IMR-90 (cell line): ENCODE measurements around the gene KCNH5. TPM values are rescaled to one million over a fixed set of nuclear protein-coding genes. Genes with fewer than 3 reads are reported as not detected.
A peak's percentile ranks its signal among the peaks of the same experiment; 100 is the strongest.

ENCODE experiments used
- ATAC-seq: fragments of 200-7000 bp; cut with Tn5 transposase; 2 replicates; pipeline ENCODE4 v1.9.1; 2020; ENCODE audit warnings: low read depth, mild to moderate bottlenecking, moderate library complexity
- BruUV-seq: library from RNA; stranded (reverse); fragments of 400-500 nt; replicated peaks from 2 replicates; lab custom pipeline; 2021; lab: Mats Ljungman, UMichigan
- CTCF ChIA-PET: fragments of 300-600 bp; formaldehyde crosslinking; extraction: SDS; loops from one replicate; lab custom pipeline; 2021; ENCODE audit warnings: antibody characterized with exemption; lab: Yijun Ruan, JAX
- POLR2A ChIA-PET: fragments of 300-600 bp; sonication (Branson Sonifier 250); formaldehyde crosslinking; loops from one replicate; lab custom pipeline; 2022; ENCODE audit warnings: antibody characterized with exemption; ENCODE audit not compliant: unreplicated experiment; lab: Charles Lee
- DNase-seq: peaks from one replicate; pipeline ENCODE4 v3.0.0; 2013
- H2AFZ ChIP-seq: replicated peaks from 2 replicates; pipeline ENCODE3; 2013; ENCODE audit warnings: low read length, mild to moderate bottlenecking; ENCODE audit not compliant: poor library complexity
- H2AK5ac ChIP-seq: 2 replicates; pipeline ENCODE4 v1.6.1; 2013; ENCODE audit warnings: low read depth, low read length, inconsistent platforms
- H2AK9ac ChIP-seq: replicated peaks from 2 replicates; pipeline ENCODE3; 2013; ENCODE audit warnings: mild to moderate bottlenecking, low read depth, low read length, moderate library complexity; ENCODE audit not compliant: poor library complexity
- H2BK120ac ChIP-seq: 2 replicates; pipeline ENCODE4 v1.6.1; 2013; ENCODE audit warnings: low read depth, low read length, inconsistent platforms
- H2BK15ac ChIP-seq: 3 replicates; pipeline ENCODE4 v1.6.1; 2013; ENCODE audit warnings: low read depth, low read length, inconsistent platforms
- H2BK20ac ChIP-seq: 2 replicates; pipeline ENCODE4 v1.6.1; 2013; ENCODE audit warnings: low read depth, mild to moderate bottlenecking, inconsistent platforms, low read length, moderate library complexity
- H2BK5ac ChIP-seq: 2 replicates; pipeline ENCODE4 v1.6.1; 2013; ENCODE audit warnings: mild to moderate bottlenecking, low read depth, low read length, inconsistent platforms; ENCODE audit not compliant: poor library complexity, severe bottlenecking
- H3K14ac ChIP-seq: replicated peaks from 2 replicates; pipeline ENCODE4 v1.6.1; 2013; ENCODE audit warnings: low read depth, low read length, inconsistent platforms
- H3K18ac ChIP-seq: 2 replicates; pipeline ENCODE4 v1.6.1; 2013; ENCODE audit warnings: low read depth, low read length, control low read depth
- H3K23ac ChIP-seq: 2 replicates; pipeline ENCODE4 v1.6.1; 2013; ENCODE audit warnings: low read depth, low read length, inconsistent platforms
- H3K27ac ChIP-seq: 2 replicates; pipeline ENCODE4 v1.5.1; 2013; ENCODE audit warnings: mild to moderate bottlenecking, control low read depth, low read length; ENCODE audit not compliant: insufficient read depth
- H3K27me3 ChIP-seq: 2 replicates; pipeline ENCODE4 v1.6.1; 2013; ENCODE audit warnings: low read length; ENCODE audit not compliant: control insufficient read depth, insufficient read depth
- H3K36me3 ChIP-seq: 2 replicates; pipeline ENCODE4 v1.6.1; 2013; ENCODE audit warnings: low read length, mixed read lengths; ENCODE audit not compliant: control insufficient read depth, insufficient read depth
- H3K4ac ChIP-seq: 2 replicates; pipeline ENCODE4 v1.6.1; 2013; ENCODE audit warnings: low read depth, low read length, inconsistent platforms
- H3K4me1 ChIP-seq: 2 replicates; pipeline ENCODE4 v1.6.1; 2013; ENCODE audit warnings: low read length, mixed read lengths; ENCODE audit not compliant: control insufficient read depth, insufficient read depth
- H3K4me2 ChIP-seq: 2 replicates; pipeline ENCODE4 v1.6.1; 2013; ENCODE audit warnings: low read depth, mild to moderate bottlenecking, control low read depth, low read length, moderate library complexity
- H3K4me3 ChIP-seq: 2 replicates; pipeline ENCODE4 v1.5.1; 2013; ENCODE audit warnings: low read depth, mild to moderate bottlenecking, control low read depth, low read length, moderate library complexity; ENCODE audit not compliant: insufficient read depth
- H3K56ac ChIP-seq: 2 replicates; pipeline ENCODE4 v1.6.1; 2013; ENCODE audit warnings: low read length, inconsistent platforms; ENCODE audit not compliant: insufficient read depth; ENCODE audit errors: extremely low read depth
- H3K79me1 ChIP-seq, 2 experiments: 2 replicates each; pipeline ENCODE4 v1.6.1; 2013; ENCODE audit warnings: low read length in 2 of 2, inconsistent platforms in 1 of 2, low read depth in 1 of 2
- H3K9ac ChIP-seq: 2 replicates; pipeline ENCODE4 v1.6.1; 2013; ENCODE audit warnings: low read depth, low read length, control low read depth
- H3K9me1 ChIP-seq: 2 replicates; pipeline ENCODE4 v1.6.1; 2013; ENCODE audit warnings: low read length, inconsistent platforms; ENCODE audit not compliant: insufficient read depth
- H3K9me3 ChIP-seq: 2 replicates; pipeline ENCODE4 v1.6.1; 2013; ENCODE audit warnings: low read length; ENCODE audit not compliant: control insufficient read depth, insufficient read depth
- H4K20me1 ChIP-seq: 2 replicates; pipeline ENCODE4 v1.6.1; 2013; ENCODE audit warnings: low read length, inconsistent platforms; ENCODE audit not compliant: insufficient read depth
- H4K5ac ChIP-seq: 2 replicates; pipeline ENCODE4 v1.6.1; 2013; ENCODE audit warnings: mild to moderate bottlenecking, low read depth, low read length, control low read depth
- H4K8ac ChIP-seq, 2 experiments: 2 replicates each; pipeline ENCODE4 v1.6.1; 2013; ENCODE audit warnings: low read depth in 2 of 2, low read length in 2 of 2, control low read depth in 1 of 2, inconsistent platforms in 1 of 2
- H4K91ac ChIP-seq: 2 replicates; pipeline ENCODE4 v1.6.1; 2013; ENCODE audit warnings: low read depth, low read length, inconsistent platforms; ENCODE audit not compliant: insufficient read depth
- BHLHE40 ChIP-seq: fragments of 150-350 bp; IDR thresholded peaks from 2 replicates; pipeline ENCODE4 v1.6.1; 2016; ENCODE audit warnings: mild to moderate bottlenecking, low read depth, low read length
- CEBPB ChIP-seq: IDR thresholded peaks from 2 replicates; pipeline ENCODE4 v1.6.1; 2012; ENCODE audit warnings: low read depth, low read length, improper control_type of control experiment
- CHD1 ChIP-seq: IDR thresholded peaks from 2 replicates; pipeline ENCODE4 v1.6.1; 2012; ENCODE audit warnings: low read depth, low read length, improper control_type of control experiment
- FOS ChIP-seq: fragments of 150-350 bp; IDR thresholded peaks from 2 replicates; pipeline ENCODE4 v1.6.1; 2016; ENCODE audit warnings: low read depth, low read length
- MAFK ChIP-seq: IDR thresholded peaks from 2 replicates; pipeline ENCODE4 v1.6.1; 2012; ENCODE audit warnings: low read depth, low read length, improper control_type of control experiment
- MAZ ChIP-seq: IDR thresholded peaks from 2 replicates; pipeline ENCODE4 v1.6.1; 2012; ENCODE audit warnings: low read depth, mild to moderate bottlenecking, low read length, improper control_type of control experiment, moderate library complexity, borderline replicate concordance
- MXI1 ChIP-seq: IDR thresholded peaks from 2 replicates; pipeline ENCODE4 v1.6.1; 2012; ENCODE audit warnings: low read depth, mild to moderate bottlenecking, low read length, moderate library complexity, borderline replicate concordance
- NFE2L2 ChIP-seq: fragments of 150-350 bp; IDR thresholded peaks from 2 replicates; pipeline ENCODE4 v1.6.1; 2016; ENCODE audit warnings: low read depth, mild to moderate bottlenecking, low read length
- POLR2A ChIP-seq: IDR thresholded peaks from 2 replicates; pipeline ENCODE4 v1.6.1; 2012; ENCODE audit warnings: mild to moderate bottlenecking, low read depth, low read length
- RAD21 ChIP-seq: IDR thresholded peaks from 2 replicates; pipeline ENCODE4 v1.6.1; 2012; ENCODE audit warnings: low read length, improper control_type of control experiment
- RCOR1 ChIP-seq: IDR thresholded peaks from 2 replicates; pipeline ENCODE4 v1.6.1; 2012; ENCODE audit warnings: mild to moderate bottlenecking, low read length, improper control_type of control experiment; ENCODE audit not compliant: insufficient replicate concordance
- RFX5 ChIP-seq: IDR thresholded peaks from 2 replicates; pipeline ENCODE4 v1.8.0; 2012; ENCODE audit warnings: low read depth, mild to moderate bottlenecking, low read length, moderate library complexity
- SMC3 ChIP-seq: fragments of 150-350 bp; IDR thresholded peaks from 2 replicates; pipeline ENCODE4 v1.6.1; 2016; ENCODE audit warnings: low read depth, mild to moderate bottlenecking, antibody characterized with exemption, low read length, moderate library complexity
- WGBS, 2 experiments: methylation state at CpG; one replicate each; pipeline versions ENCODE4 v1.1.5 to v1.1.7; 2013; ENCODE audit warnings: missing lambda C conversion rate in 2 of 2; ENCODE audit not compliant: insufficient read length in 1 of 2; ENCODE audit errors: extremely low coverage in 2 of 2; 5-methylcytosine and 5-hydroxymethylcytosine counted together
- dilution Hi-C: fragments of 300-500 bp; cut with HindIII; formaldehyde crosslinking; loops from one replicate; pipeline ENCODE4 v1.14.3; 2018; ENCODE audit warnings: low sequenced_read_pairs; ENCODE audit not compliant: unreplicated experiment
- in situ Hi-C: fragments of 300-500 bp; cut with MboI; formaldehyde crosslinking; loops from 3 replicates; pipeline ENCODE4 v1.14.3; 2019; ENCODE audit warnings: low sequenced_read_pairs, inconsistent platforms, mixed read lengths
- intact Hi-C: fragments of 100-400 bp; cut with micrococcal nuclease; formaldehyde crosslinking; loops from 2 replicates; pipeline ENCODE4 v1.10.0; 2022
- polyA plus RNA-seq, 3 experiments: library from polyadenylated mRNA; depleted of rRNA; stranded (reverse); fragments of >200 nt; gene quantifications; 2 replicates each; pipeline ENCODE4 v1.2.3, GENCODE V29; 2012; ENCODE audit warnings: low replicate concordance in 1 of 3
- total RNA-seq: library from RNA; depleted of rRNA; stranded (reverse); fragments of >200 nt; gene quantifications from 2 replicates; pipeline ENCODE4 v1.2.3, GENCODE V29; 2012
- TF ChIP-seq, protein P1 (sequence below): conservative IDR thresholded peaks from 2 replicates; pipeline ENCODE4 v1.5.1; 2012; ENCODE audit warnings: mild to moderate bottlenecking, low read depth, low read length, improper control_type of control experiment
- TF ChIP-seq, protein P2 (sequence below): fragments of 150-350 bp; IDR thresholded peaks from 2 replicates; pipeline ENCODE4 v1.6.1; 2016; ENCODE audit warnings: low read depth, mild to moderate bottlenecking, low read length, moderate library complexity, borderline replicate concordance
- TF ChIP-seq, protein P3 (sequence below): fragments of 150-350 bp; IDR thresholded peaks from 2 replicates; pipeline ENCODE4 v1.6.1; 2017; ENCODE audit warnings: mild to moderate bottlenecking, antibody characterized with exemption, low read length, low read depth

KCNH5 gene
- total and polyA plus RNA-seq, 2 of the 4 experiments (the other 2 are of a cell fraction), result under 0.01 to 0.03 TPM

DNA sequence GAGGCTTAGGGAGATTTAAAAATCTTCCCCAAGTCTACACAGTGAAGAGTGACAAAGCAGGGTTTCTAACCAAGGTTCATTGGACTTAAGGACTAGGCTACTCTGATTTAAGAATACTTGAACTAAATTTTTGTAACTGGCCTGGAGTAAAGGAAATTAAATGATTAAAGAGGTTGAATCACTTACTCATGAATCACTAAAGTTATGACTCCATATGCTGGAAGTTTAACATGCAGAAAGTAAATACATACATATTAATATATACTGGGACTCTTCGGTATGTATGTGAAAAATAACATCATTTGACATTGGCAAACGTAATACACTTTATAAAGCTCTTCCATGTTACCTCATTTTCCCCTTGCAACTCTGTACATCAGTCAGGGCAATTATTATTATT is 322.9 kb downstream of the KCNH5 start:
- H3K4me2 ChIP-seq, result no peak overlapping the region
- no peak overlapping the region for H2BK120ac ChIP-seq
- H4K5ac ChIP-seq, result no peak overlapping the region
- no peaks in the 10 kb centered on the region for H4K20me1 ChIP-seq
- peak; percentile 15 for DNase-seq
- no peak overlapping the region for H3K23ac ChIP-seq
- H3K9me3 ChIP-seq, result no peaks in the 10 kb centered on the region
- H2BK20ac ChIP-seq, result no peak overlapping the region
- no peak overlapping the region for H3K14ac ChIP-seq
- no peaks in the 10 kb centered on the region for H3K9me1 ChIP-seq
- H4K91ac ChIP-seq, result no peak overlapping the region
- no peaks in the 10 kb centered on the region for H3K4me1 ChIP-seq
- no peak overlapping the region for H3K4ac ChIP-seq
- in situ Hi-C loops, result no loop called here
- ChIA-PET CTCF (no interaction called here), POLR2A (no interaction called here)
- no peak overlapping the region for H3K18ac ChIP-seq
- dilution Hi-C loops, result no loop called here
- no peak overlapping the region for H3K27ac ChIP-seq
- no peak overlapping the region for H3K56ac ChIP-seq
- H3K4me3 ChIP-seq, result no peak overlapping the region
- no peak overlapping the region for H4K8ac ChIP-seq
- no peaks in the 10 kb centered on the region for H3K36me3 ChIP-seq
- H2BK15ac ChIP-seq, result no peak overlapping the region
- ATAC-seq, result no peak
- no peak overlapping the region for H3K9ac ChIP-seq
- no peaks in the 10 kb centered on the region for H3K79me1 ChIP-seq
- H3K27me3 ChIP-seq, result no peaks in the 10 kb centered on the region
- no peak overlapping the region for H2AFZ ChIP-seq
- TF ChIP-seq RFX5 (no peak), BHLHE40 (no peak), NFE2L2 (no peak), MAFK (no peak), FOS (no peak), SMC3 (no peak), CEBPB (no peak), RAD21 (no peak), RCOR1 (no peak), MXI1 (no peak), MAZ (no peak), CHD1 (no peak), POLR2A (no peak)
- TF ChIP-seq, protein P1, sequence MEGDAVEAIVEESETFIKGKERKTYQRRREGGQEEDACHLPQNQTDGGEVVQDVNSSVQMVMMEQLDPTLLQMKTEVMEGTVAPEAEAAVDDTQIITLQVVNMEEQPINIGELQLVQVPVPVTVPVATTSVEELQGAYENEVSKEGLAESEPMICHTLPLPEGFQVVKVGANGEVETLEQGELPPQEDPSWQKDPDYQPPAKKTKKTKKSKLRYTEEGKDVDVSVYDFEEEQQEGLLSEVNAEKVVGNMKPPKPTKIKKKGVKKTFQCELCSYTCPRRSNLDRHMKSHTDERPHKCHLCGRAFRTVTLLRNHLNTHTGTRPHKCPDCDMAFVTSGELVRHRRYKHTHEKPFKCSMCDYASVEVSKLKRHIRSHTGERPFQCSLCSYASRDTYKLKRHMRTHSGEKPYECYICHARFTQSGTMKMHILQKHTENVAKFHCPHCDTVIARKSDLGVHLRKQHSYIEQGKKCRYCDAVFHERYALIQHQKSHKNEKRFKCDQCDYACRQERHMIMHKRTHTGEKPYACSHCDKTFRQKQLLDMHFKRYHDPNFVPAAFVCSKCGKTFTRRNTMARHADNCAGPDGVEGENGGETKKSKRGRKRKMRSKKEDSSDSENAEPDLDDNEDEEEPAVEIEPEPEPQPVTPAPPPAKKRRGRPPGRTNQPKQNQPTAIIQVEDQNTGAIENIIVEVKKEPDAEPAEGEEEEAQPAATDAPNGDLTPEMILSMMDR, result no peak
- TF ChIP-seq, protein P2, sequence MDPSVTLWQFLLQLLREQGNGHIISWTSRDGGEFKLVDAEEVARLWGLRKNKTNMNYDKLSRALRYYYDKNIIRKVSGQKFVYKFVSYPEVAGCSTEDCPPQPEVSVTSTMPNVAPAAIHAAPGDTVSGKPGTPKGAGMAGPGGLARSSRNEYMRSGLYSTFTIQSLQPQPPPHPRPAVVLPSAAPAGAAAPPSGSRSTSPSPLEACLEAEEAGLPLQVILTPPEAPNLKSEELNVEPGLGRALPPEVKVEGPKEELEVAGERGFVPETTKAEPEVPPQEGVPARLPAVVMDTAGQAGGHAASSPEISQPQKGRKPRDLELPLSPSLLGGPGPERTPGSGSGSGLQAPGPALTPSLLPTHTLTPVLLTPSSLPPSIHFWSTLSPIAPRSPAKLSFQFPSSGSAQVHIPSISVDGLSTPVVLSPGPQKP, result no peak
- TF ChIP-seq, protein P3, sequence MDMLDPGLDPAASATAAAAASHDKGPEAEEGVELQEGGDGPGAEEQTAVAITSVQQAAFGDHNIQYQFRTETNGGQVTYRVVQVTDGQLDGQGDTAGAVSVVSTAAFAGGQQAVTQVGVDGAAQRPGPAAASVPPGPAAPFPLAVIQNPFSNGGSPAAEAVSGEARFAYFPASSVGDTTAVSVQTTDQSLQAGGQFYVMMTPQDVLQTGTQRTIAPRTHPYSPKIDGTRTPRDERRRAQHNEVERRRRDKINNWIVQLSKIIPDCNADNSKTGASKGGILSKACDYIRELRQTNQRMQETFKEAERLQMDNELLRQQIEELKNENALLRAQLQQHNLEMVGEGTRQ, result no peak
- no peak overlapping the region for H2BK5ac ChIP-seq
- no peak overlapping the region for H2AK9ac ChIP-seq
- H2AK5ac ChIP-seq, result no peak overlapping the region
- BruUV-seq, result no TSS peak
- WGBS, 2 experiments, result no CpG with 5 or more reads among the region's 2 CpGs
- intact Hi-C loops, result no loop called here
